Gastrocnemius medialis (tissue), 4 donors: ENCODE measurements around the gene SEMA3D.

Experiments
- CTCF ChIP-seq, 5 experiments: fragments of 450-650 bp in 3 of 5; fragments of 200-600 bp in 2 of 5; sonication (generic) in 2 of 5; IDR thresholded peaks in 4 of 5; conservative IDR thresholded peaks in 1 of 5; 1 replicate in 4 of 5; 2 replicates in 1 of 5; pipeline ENCODE4 v1.5.1; 2016 to 2019; ENCODE audit warnings: antibody characterized with exemption in 5 of 5, mild to moderate bottlenecking in 3 of 5, moderate library complexity in 3 of 5
- POLR2A ChIP-seq, 2 donors: fragments of 450-650 bp; IDR thresholded peaks; one replicate each; pipeline ENCODE4 v1.6.1; 2017; ENCODE audit warnings: antibody characterized with exemption in 2 of 2, mild to moderate bottlenecking in 2 of 2, moderate library complexity in 2 of 2

- TF ChIP-seq CTCF (IDR thresholded peaks at IDR 0.05 in 4 of 5, conservative IDR thresholded peaks at IDR 0.05 in 1 of 5) (no peak), POLR2A (IDR thresholded peaks at IDR 0.05) (no peak)
These were observed 1.3 kb downstream of the SEMA3D start for GRCh38 chr7:85185424-85186082.
